SK-N-SH (cell line): ENCODE measurements around the gene ZNF615. TPM values are rescaled to one million over a fixed set of nuclear protein-coding genes. Genes with fewer than 3 reads are reported as not detected.

Experiments used
- CTCF ChIA-PET: fragments of 300-600, 350-600 bp; formaldehyde crosslinking; extraction: SDS; loops from one replicate; lab custom pipeline; 2021; lab: Yijun Ruan, JAX
- POLR2A ChIA-PET: fragments of 350-600 bp; sonication (Branson Sonifier 250); formaldehyde crosslinking; extraction: SDS; loops from one replicate; lab custom pipeline; 2020; ENCODE audit warnings: antibody characterized with exemption, inconsistent platforms; lab: Yijun Ruan, JAX
- DNase-seq: peaks from one replicate; pipeline ENCODE4 v3.0.0; 2012
- H2AFZ ChIP-seq: fragments of 200-600 bp; sonication (generic); 2 replicates; pipeline ENCODE4 v1.8.1; 2016; ENCODE audit warnings: antibody characterized with exemption, mild to moderate bottlenecking, low read depth
- H3F3A ChIP-seq: fragments of 200-600 bp; sonication (generic); replicated peaks from 2 replicates; pipeline ENCODE3; 2016; ENCODE audit warnings: antibody characterized with exemption, mild to moderate bottlenecking; ENCODE audit not compliant: insufficient read depth
- H3K27ac ChIP-seq, 2 experiments: fragments of 200-500 bp in 1 of 2; fragments of 200-600 bp in 1 of 2; sonication (Bioruptor generic) in 1 of 2; sonication (generic), shearing (Covaris generic) in 1 of 2; 2 replicates each; pipeline versions ENCODE4 v1.5.1 to v1.6.1; 2014 to 2016; ENCODE audit warnings: low read depth in 2 of 2, inconsistent platforms in 1 of 2, low read length in 1 of 2, mild to moderate bottlenecking in 1 of 2, mixed read lengths in 1 of 2
- H3K27me3 ChIP-seq: fragments of 200-600 bp; sonication (generic), shearing (Covaris generic); 2 replicates; pipeline ENCODE4 v1.6.1; 2016; ENCODE audit warnings: mixed run types; ENCODE audit not compliant: insufficient read depth
- H3K36me3 ChIP-seq, 2 experiments: fragments of 200-500 bp in 1 of 2; fragments of 200-600 bp in 1 of 2; sonication (Bioruptor generic) in 1 of 2; sonication (generic) in 1 of 2; replicated peaks in 1 of 2; 2 replicates each; pipeline versions ENCODE3 to v1.5.1; 2014 to 2016; ENCODE audit warnings: low read length in 1 of 2, mild to moderate bottlenecking in 1 of 2; ENCODE audit not compliant: insufficient read depth in 2 of 2, control insufficient read depth in 1 of 2
- H3K4me1 ChIP-seq, 2 experiments: fragments of 200-500 bp in 1 of 2; fragments of 200-600 bp in 1 of 2; sonication (Bioruptor generic) in 1 of 2; sonication (generic), shearing (Covaris generic) in 1 of 2; 2 replicates each; pipeline versions ENCODE4 v1.5.1 to v1.6.1; 2014 to 2016; ENCODE audit warnings: low read depth in 1 of 2, low read length in 1 of 2, mixed run types in 1 of 2; ENCODE audit not compliant: insufficient read depth in 2 of 2, control insufficient read depth in 1 of 2
- H3K4me2 ChIP-seq: fragments of 200-600 bp; sonication (generic), shearing (Covaris generic); 2 replicates; pipeline ENCODE4 v1.6.1; 2017; ENCODE audit warnings: mixed run types
- H3K4me3 ChIP-seq, 2 experiments: fragments of 200-500 bp in 1 of 2; fragments of 200-600 bp in 1 of 2; sonication (Bioruptor generic) in 1 of 2; sonication (generic), shearing (Covaris generic) in 1 of 2; 2 replicates each; pipeline versions ENCODE4 v1.5.1 to v1.8.1; 2014 to 2016; ENCODE audit warnings: low read depth in 2 of 2, inconsistent platforms in 1 of 2, low read length in 1 of 2, mild to moderate bottlenecking in 1 of 2, mixed read lengths in 1 of 2, moderate library complexity in 1 of 2
- H3K79me2 ChIP-seq: fragments of 200-600 bp; sonication (generic); 2 replicates; pipeline ENCODE4 v1.8.1; 2017; ENCODE audit warnings: mild to moderate bottlenecking; ENCODE audit not compliant: insufficient read depth
- H3K9ac ChIP-seq: fragments of 200-600 bp; sonication (generic); 2 replicates; pipeline ENCODE4 v1.6.1; 2017; ENCODE audit warnings: mixed run types
- H3K9me2 ChIP-seq: fragments of 200-600 bp; sonication (generic); 2 replicates; pipeline ENCODE4 v1.6.1; 2017; ENCODE audit warnings: mixed run types
- H3K9me3 ChIP-seq: fragments of 200-600 bp; sonication (generic); 2 replicates; pipeline ENCODE4 v1.6.1; 2017; ENCODE audit warnings: mixed run types, mild to moderate bottlenecking, moderate library complexity
- H4K20me1 ChIP-seq: fragments of 200-600 bp; sonication (generic); 2 replicates; pipeline ENCODE4 v1.6.1; 2017; ENCODE audit warnings: mild to moderate bottlenecking, mixed run types; ENCODE audit not compliant: insufficient read depth
- CHD2 ChIP-seq: fragments of 150-350 bp; IDR thresholded peaks from 2 replicates; pipeline ENCODE4 v1.6.1; 2018; ENCODE audit warnings: low read length; ENCODE audit not compliant: partially characterized antibody
- ELF1 ChIP-seq: IDR thresholded peaks from 2 replicates; pipeline ENCODE4 v1.4.0; 2012
- EP300 ChIP-seq, 2 experiments: IDR thresholded peaks; 2 replicates each; pipeline versions ENCODE4 v1.4.0 to v1.6.1; 2012; ENCODE audit warnings: borderline replicate concordance in 1 of 2, low read depth in 1 of 2, low read length in 1 of 2
- FOSL2 ChIP-seq: IDR thresholded peaks from 2 replicates; pipeline ENCODE4 v1.4.0; 2012; ENCODE audit warnings: low read depth, mild to moderate bottlenecking, moderate library complexity, borderline replicate concordance
- FOXJ3 ChIP-seq: sonication (generic); formaldehyde crosslinking; IDR thresholded peaks from 2 replicates; pipeline ENCODE4 v1.5.1; 2020; ENCODE audit warnings: mild to moderate bottlenecking, missing genetic modification reagents
- FOXM1 ChIP-seq: IDR thresholded peaks from 2 replicates; pipeline ENCODE4 v1.4.0; 2012; ENCODE audit warnings: low read depth, mild to moderate bottlenecking
- GABPA ChIP-seq: IDR thresholded peaks from 2 replicates; pipeline ENCODE4 v1.4.0; 2012; ENCODE audit warnings: low read depth, mild to moderate bottlenecking
- GATA2 ChIP-seq: sonication (generic); formaldehyde crosslinking; IDR thresholded peaks from 2 replicates; pipeline ENCODE4 v1.5.0; 2020; ENCODE audit warnings: mild to moderate bottlenecking, missing genetic modification reagents
- JUND ChIP-seq: IDR thresholded peaks from 2 replicates; pipeline ENCODE4 v1.4.0; 2012
- MXI1 ChIP-seq: IDR thresholded peaks from 2 replicates; pipeline ENCODE4 v1.6.1; 2012; ENCODE audit warnings: mild to moderate bottlenecking, low read depth, low read length, improper control_type of control experiment
- POLR2AphosphoS5 ChIP-seq: IDR thresholded peaks from 2 replicates; pipeline ENCODE4 v1.6.1; 2012; ENCODE audit warnings: low read depth, low read length
- RAD21 ChIP-seq: IDR thresholded peaks from 2 replicates; pipeline ENCODE4 v1.6.1; 2012; ENCODE audit warnings: mild to moderate bottlenecking, low read length
- RCOR1 ChIP-seq: fragments of 150-350 bp; IDR thresholded peaks from 2 replicates; pipeline ENCODE4 v1.6.1; 2017; ENCODE audit warnings: antibody characterized with exemption, low read length
- RFX5 ChIP-seq: IDR thresholded peaks from 2 replicates; pipeline ENCODE4 v1.6.1; 2012; ENCODE audit warnings: mild to moderate bottlenecking, improper control_type of control experiment, low read length
- RXRA ChIP-seq: IDR thresholded peaks from 2 replicates; pipeline ENCODE4 v1.4.0; 2012; ENCODE audit warnings: low read depth, mild to moderate bottlenecking, borderline replicate concordance
- SIN3A ChIP-seq: IDR thresholded peaks from 2 replicates; pipeline ENCODE4 v1.6.1; 2012; ENCODE audit warnings: low read depth, mild to moderate bottlenecking, low read length, moderate library complexity, borderline replicate concordance
- TAF1 ChIP-seq: IDR thresholded peaks from 2 replicates; pipeline ENCODE4 v1.6.1; 2012; ENCODE audit warnings: low read depth, mild to moderate bottlenecking, low read length, moderate library complexity, borderline replicate concordance
- TCF12 ChIP-seq: IDR thresholded peaks from 2 replicates; pipeline ENCODE4 v1.4.0; 2012
- USF2 ChIP-seq: fragments of 150-350 bp; IDR thresholded peaks from 2 replicates; pipeline ENCODE4 v1.6.1; 2017; ENCODE audit warnings: antibody characterized with exemption, low read length, low read depth, borderline replicate concordance
- whole genome bisulfite sequencing: methylation state at CpG from one replicate; pipeline ENCODE4 v1.1.6; 2017; ENCODE audit warnings: low lambda C conversion rate; 5-methylcytosine and 5-hydroxymethylcytosine counted together
- polyA plus RNA-seq, 3 experiments: library from polyadenylated mRNA; depleted of rRNA; stranded (reverse); fragments of >200 nt; gene quantifications; 2 replicates each; pipeline ENCODE4 v1.2.3, GENCODE V29; 2012
- TF ChIP-seq, protein P1 (sequence below): fragments of 200-600 bp; sonication (generic); IDR thresholded peaks from 2 replicates; pipeline ENCODE4 v1.6.1; 2017; ENCODE audit warnings: antibody characterized with exemption, mild to moderate bottlenecking, moderate library complexity
- TF ChIP-seq, protein P2 (sequence below): IDR thresholded peaks from 2 replicates; pipeline ENCODE4; 2012
- TF ChIP-seq, protein P3 (sequence below): IDR thresholded peaks from 2 replicates; pipeline ENCODE4 v1.4.0; 2012; ENCODE audit warnings: low read depth, borderline replicate concordance
- TF ChIP-seq, protein P4 (sequence below): IDR thresholded peaks from 2 replicates; pipeline ENCODE4 v1.6.1; 2012; ENCODE audit warnings: mild to moderate bottlenecking, low read depth, low read length, moderate library complexity

ZNF615 gene
- polyA plus RNA-seq, 1 of the 3 experiments (the other 2 are of a cell fraction): 1.6 TPM

- Histone ChIP-seq H3K27me3 (no peaks in the 10 kb centered on the region), H3K36me3 (peaks cover 0 to 28% of the 10 kb centered on the region in 2 experiments), H2AFZ (peak within 1 kb of the TSS; percentile 91), H3K4me1 (peaks cover 0 to 6% of the 10 kb centered on the region in 2 experiments; a peak in 1 of 4 replicates), H4K20me1 (no peaks in the 10 kb centered on the region), H3K4me2 (peak within 1 kb of the TSS; percentile 77), H3K4me3 (peak within 1 kb of the TSS; percentile 87 to 91), H3K9ac (peak within 1 kb of the TSS; percentile 90), H3K9me3 (no peaks in the 10 kb centered on the region; the same call in 1 of the 2 replicates), H3F3A (no peaks in the 10 kb centered on the region), H3K9me2 (no peaks in the 10 kb centered on the region), H3K79me2 (peaks cover 50% of the 10 kb centered on the region), H3K27ac (peak within 1 kb of the TSS; percentile 56 to 60; a peak in 3 of 4 replicates)
- POLR2A ChIA-PET: no interaction called here
- peak; percentile 79 for DNase-seq
- CTCF ChIA-PET: no interaction called here
- 7% methylated on average over 27 of the region's 33 CpGs for WGBS
- TF ChIP-seq RAD21: no peak
- TF ChIP-seq, protein P1, sequence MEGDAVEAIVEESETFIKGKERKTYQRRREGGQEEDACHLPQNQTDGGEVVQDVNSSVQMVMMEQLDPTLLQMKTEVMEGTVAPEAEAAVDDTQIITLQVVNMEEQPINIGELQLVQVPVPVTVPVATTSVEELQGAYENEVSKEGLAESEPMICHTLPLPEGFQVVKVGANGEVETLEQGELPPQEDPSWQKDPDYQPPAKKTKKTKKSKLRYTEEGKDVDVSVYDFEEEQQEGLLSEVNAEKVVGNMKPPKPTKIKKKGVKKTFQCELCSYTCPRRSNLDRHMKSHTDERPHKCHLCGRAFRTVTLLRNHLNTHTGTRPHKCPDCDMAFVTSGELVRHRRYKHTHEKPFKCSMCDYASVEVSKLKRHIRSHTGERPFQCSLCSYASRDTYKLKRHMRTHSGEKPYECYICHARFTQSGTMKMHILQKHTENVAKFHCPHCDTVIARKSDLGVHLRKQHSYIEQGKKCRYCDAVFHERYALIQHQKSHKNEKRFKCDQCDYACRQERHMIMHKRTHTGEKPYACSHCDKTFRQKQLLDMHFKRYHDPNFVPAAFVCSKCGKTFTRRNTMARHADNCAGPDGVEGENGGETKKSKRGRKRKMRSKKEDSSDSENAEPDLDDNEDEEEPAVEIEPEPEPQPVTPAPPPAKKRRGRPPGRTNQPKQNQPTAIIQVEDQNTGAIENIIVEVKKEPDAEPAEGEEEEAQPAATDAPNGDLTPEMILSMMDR: no peak
- TF ChIP-seq TAF1: peak; percentile 64; the same call in 1 of the 2 replicates
- peak; percentile 76 for TF ChIP-seq POLR2AphosphoS5
- TF ChIP-seq RFX5: no peak
- TF ChIP-seq, protein P2, sequence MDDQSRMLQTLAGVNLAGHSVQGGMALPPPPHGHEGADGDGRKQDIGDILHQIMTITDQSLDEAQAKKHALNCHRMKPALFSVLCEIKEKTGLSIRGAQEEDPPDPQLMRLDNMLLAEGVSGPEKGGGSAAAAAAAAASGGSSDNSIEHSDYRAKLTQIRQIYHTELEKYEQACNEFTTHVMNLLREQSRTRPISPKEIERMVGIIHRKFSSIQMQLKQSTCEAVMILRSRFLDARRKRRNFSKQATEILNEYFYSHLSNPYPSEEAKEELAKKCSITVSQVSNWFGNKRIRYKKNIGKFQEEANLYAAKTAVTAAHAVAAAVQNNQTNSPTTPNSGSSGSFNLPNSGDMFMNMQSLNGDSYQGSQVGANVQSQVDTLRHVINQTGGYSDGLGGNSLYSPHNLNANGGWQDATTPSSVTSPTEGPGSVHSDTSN: no peak
- TF ChIP-seq GABPA: peak; percentile 62
- TF ChIP-seq FOXJ3 (CRISPR knock-in tag): peak; percentile 50; the same call in 1 of the 2 replicates
- no peak for TF ChIP-seq FOSL2
- 0 out of 2 replicates have a peak, but pooled peaks have one; percentile 20 for TF ChIP-seq RCOR1
- TF ChIP-seq ELF1: peak; percentile 100
- TF ChIP-seq MXI1: peak; percentile 72
- TF ChIP-seq GATA2 (CRISPR knock-in tag): no peak
- TF ChIP-seq, protein P3, sequence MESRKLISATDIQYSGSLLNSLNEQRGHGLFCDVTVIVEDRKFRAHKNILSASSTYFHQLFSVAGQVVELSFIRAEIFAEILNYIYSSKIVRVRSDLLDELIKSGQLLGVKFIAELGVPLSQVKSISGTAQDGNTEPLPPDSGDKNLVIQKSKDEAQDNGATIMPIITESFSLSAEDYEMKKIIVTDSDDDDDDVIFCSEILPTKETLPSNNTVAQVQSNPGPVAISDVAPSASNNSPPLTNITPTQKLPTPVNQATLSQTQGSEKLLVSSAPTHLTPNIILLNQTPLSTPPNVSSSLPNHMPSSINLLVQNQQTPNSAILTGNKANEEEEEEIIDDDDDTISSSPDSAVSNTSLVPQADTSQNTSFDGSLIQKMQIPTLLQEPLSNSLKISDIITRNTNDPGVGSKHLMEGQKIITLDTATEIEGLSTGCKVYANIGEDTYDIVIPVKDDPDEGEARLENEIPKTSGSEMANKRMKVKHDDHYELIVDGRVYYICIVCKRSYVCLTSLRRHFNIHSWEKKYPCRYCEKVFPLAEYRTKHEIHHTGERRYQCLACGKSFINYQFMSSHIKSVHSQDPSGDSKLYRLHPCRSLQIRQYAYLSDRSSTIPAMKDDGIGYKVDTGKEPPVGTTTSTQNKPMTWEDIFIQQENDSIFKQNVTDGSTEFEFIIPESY: peak; percentile 49; the same call in 1 of the 2 replicates
- TF ChIP-seq RXRA: no peak
- peak; percentile 81; the same call in 1 of the 2 replicates for TF ChIP-seq SIN3A
- TF ChIP-seq EP300 (IDR thresholded peaks at IDR 0.05; ENCODE audit: borderline replicate concordance in 1 of 2, low read depth in 1 of 2, low read length in 1 of 2): no peak
- no peak for TF ChIP-seq JUND
- no peak for TF ChIP-seq TCF12
- TF ChIP-seq FOXM1: no peak
- peak; percentile 87 for TF ChIP-seq CHD2
- TF ChIP-seq, protein P4, sequence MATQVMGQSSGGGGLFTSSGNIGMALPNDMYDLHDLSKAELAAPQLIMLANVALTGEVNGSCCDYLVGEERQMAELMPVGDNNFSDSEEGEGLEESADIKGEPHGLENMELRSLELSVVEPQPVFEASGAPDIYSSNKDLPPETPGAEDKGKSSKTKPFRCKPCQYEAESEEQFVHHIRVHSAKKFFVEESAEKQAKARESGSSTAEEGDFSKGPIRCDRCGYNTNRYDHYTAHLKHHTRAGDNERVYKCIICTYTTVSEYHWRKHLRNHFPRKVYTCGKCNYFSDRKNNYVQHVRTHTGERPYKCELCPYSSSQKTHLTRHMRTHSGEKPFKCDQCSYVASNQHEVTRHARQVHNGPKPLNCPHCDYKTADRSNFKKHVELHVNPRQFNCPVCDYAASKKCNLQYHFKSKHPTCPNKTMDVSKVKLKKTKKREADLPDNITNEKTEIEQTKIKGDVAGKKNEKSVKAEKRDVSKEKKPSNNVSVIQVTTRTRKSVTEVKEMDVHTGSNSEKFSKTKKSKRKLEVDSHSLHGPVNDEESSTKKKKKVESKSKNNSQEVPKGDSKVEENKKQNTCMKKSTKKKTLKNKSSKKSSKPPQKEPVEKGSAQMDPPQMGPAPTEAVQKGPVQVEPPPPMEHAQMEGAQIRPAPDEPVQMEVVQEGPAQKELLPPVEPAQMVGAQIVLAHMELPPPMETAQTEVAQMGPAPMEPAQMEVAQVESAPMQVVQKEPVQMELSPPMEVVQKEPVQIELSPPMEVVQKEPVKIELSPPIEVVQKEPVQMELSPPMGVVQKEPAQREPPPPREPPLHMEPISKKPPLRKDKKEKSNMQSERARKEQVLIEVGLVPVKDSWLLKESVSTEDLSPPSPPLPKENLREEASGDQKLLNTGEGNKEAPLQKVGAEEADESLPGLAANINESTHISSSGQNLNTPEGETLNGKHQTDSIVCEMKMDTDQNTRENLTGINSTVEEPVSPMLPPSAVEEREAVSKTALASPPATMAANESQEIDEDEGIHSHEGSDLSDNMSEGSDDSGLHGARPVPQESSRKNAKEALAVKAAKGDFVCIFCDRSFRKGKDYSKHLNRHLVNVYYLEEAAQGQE: peak; percentile 62
- TF ChIP-seq USF2: no peak
These were observed 21.4 kb downstream of the ZNF615 start, which contains the start of gene ZNF350 for GRCh38 chr19:51986309-51987291. TSS of gene ZNF350 (minus strand) at chr19:51986840. CDS start at chr19:51974360, 12,480 bp downstream.
